ENCODE measurements around the gene ACYP2. TPM values are rescaled to one million over a fixed set of nuclear protein-coding genes. Genes with fewer than 3 reads are reported as not detected.

The ACYP2 gene
- total and polyA plus RNA-seq, 8 donors = 13.7 to 20.6 (median 16.2) TPM

DNA sequence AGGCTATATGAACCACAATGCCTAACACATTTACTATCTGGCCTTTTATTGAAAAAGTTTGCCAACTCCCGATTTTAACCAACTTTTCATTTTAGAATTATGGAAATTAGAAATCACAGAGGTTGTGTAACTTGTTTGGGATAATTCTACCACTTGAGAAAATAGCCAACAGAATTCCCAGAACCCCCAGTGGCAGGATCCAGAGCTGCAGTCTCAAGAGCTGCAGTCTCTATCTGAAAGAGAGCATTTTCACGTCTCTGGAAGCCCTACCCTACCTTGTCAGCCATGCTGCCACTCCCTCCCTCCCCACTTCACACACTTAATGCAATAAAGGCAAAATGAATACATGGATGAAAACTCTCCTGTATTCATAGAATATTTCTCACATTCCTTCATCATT, 164.0 kb downstream of the ACYP2 start:
- Histone ChIP-seq H3K27ac (no peak overlapping the region), H3K27me3 (no peaks in the 10 kb centered on the region), H3K4me3 (no peak overlapping the region), H3K36me3 (no peaks in the 10 kb centered on the region), H3K4me1 (no peaks in the 10 kb centered on the region), H3K9me3 (no peaks in the 10 kb centered on the region)
- ATAC-seq (no peak), DNase-seq (no peak)
- TF ChIP-seq, protein P1, sequence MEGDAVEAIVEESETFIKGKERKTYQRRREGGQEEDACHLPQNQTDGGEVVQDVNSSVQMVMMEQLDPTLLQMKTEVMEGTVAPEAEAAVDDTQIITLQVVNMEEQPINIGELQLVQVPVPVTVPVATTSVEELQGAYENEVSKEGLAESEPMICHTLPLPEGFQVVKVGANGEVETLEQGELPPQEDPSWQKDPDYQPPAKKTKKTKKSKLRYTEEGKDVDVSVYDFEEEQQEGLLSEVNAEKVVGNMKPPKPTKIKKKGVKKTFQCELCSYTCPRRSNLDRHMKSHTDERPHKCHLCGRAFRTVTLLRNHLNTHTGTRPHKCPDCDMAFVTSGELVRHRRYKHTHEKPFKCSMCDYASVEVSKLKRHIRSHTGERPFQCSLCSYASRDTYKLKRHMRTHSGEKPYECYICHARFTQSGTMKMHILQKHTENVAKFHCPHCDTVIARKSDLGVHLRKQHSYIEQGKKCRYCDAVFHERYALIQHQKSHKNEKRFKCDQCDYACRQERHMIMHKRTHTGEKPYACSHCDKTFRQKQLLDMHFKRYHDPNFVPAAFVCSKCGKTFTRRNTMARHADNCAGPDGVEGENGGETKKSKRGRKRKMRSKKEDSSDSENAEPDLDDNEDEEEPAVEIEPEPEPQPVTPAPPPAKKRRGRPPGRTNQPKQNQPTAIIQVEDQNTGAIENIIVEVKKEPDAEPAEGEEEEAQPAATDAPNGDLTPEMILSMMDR (IDR thresholded peaks at IDR 0.05) = no peak
- intact Hi-C loops (cut with DNase I) = no loop called here

GRCh38 chr2:54284826-54285225, 169.4 kb downstream of the ACYP2 start:
- H3K4me3 ChIP-seq = no peak overlapping the region
- no peak for ATAC-seq
- H3K27me3 ChIP-seq = no peaks in the 10 kb centered on the region
- H3K27ac ChIP-seq = no peak overlapping the region
- H3K36me3 ChIP-seq = no peaks in the 10 kb centered on the region
- TF ChIP-seq, protein P1 (IDR thresholded peaks at IDR 0.05) = no peak
- H3K4me1 ChIP-seq = no peaks in the 10 kb centered on the region
- no peak for DNase-seq
- H3K9me3 ChIP-seq = no peaks in the 10 kb centered on the region
- intact Hi-C loops (cut with DNase I) = no loop called here

DNA sequence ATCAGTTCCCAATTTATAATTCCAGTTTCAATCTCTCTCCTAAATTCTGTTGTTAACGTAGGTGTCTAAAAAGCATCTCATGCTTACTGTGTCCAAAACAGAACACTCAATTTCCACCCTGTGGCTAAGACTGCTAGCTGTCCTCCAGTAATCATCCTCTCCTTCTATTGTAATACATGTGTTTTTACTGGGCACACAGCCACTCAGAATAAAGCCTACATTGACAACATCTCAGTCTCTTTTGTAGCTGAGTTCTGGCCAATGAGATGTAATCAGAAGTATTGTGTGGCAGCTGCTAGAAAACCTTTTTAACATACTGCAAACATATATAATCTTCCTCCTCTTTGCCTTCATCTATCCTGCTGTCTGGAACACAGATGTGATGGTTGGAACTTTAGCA, 170.0 kb downstream of the ACYP2 start:
- DNase-seq (no peak), ATAC-seq (no peak)
- intact Hi-C loops (cut with DNase I) = no loop called here
- no peak overlapping the region for H3K27ac ChIP-seq
- no peaks in the 10 kb centered on the region for H3K9me3 ChIP-seq
- H3K4me1 ChIP-seq = no peaks in the 10 kb centered on the region
- H3K27me3 ChIP-seq = no peaks in the 10 kb centered on the region
- H3K4me3 ChIP-seq = no peak overlapping the region
- TF ChIP-seq, protein P1 (IDR thresholded peaks at IDR 0.05) = no peak
- H3K36me3 ChIP-seq = no peaks in the 10 kb centered on the region

- no peak overlapping the region for H3K27ac ChIP-seq
- intact Hi-C loops (cut with DNase I) = no loop called here
- no peaks in the 10 kb centered on the region for H3K4me1 ChIP-seq
- no peaks in the 10 kb centered on the region for H3K9me3 ChIP-seq
- no peak overlapping the region for H3K4me3 ChIP-seq
- no peak for DNase-seq
- no peaks in the 10 kb centered on the region for H3K27me3 ChIP-seq
- H3K36me3 ChIP-seq = no peaks in the 10 kb centered on the region
- no peak for ATAC-seq
- TF ChIP-seq, protein P1 (IDR thresholded peaks at IDR 0.05) = no peak
Observed at GRCh38 chr2:54287532-54287931, 172.1 kb downstream of the ACYP2 start.

GRCh38 chr2:54289917-54290316, 174.5 kb downstream of the ACYP2 start:
- Histone ChIP-seq H3K4me3 (no peak overlapping the region), H3K4me1 (no peaks in the 10 kb centered on the region), H3K27me3 (no peaks in the 10 kb centered on the region), H3K9me3 (no peaks in the 10 kb centered on the region), H3K36me3 (no peaks in the 10 kb centered on the region), H3K27ac (no peak overlapping the region)
- TF ChIP-seq, protein P1 (IDR thresholded peaks at IDR 0.05) = no peak
- intact Hi-C loops (cut with DNase I) = no loop called here
- DNase-seq (peak in 1 of 4 donors; percentile 71), ATAC-seq (no peak)
